IMR-90 (cell line): ENCODE measurements around the gene NDUFB5. TPM values are rescaled to one million over a fixed set of nuclear protein-coding genes. Genes with fewer than 3 reads are reported as not detected.

Experiments used
- ATAC-seq: fragments of 200-7000 bp; cut with Tn5 transposase; 2 replicates; pipeline ENCODE4 v1.9.1; 2020; ENCODE audit warnings: low read depth, mild to moderate bottlenecking, moderate library complexity
- BruUV-seq: library from RNA; stranded (reverse); fragments of 400-500 nt; replicated peaks from 2 replicates; lab custom pipeline; 2021; lab: Mats Ljungman, UMichigan
- CTCF ChIA-PET: fragments of 300-600 bp; formaldehyde crosslinking; extraction: SDS; loops from one replicate; lab custom pipeline; 2021; ENCODE audit warnings: antibody characterized with exemption; lab: Yijun Ruan, JAX
- POLR2A ChIA-PET: fragments of 300-600 bp; sonication (Branson Sonifier 250); formaldehyde crosslinking; loops from one replicate; lab custom pipeline; 2022; ENCODE audit warnings: antibody characterized with exemption; ENCODE audit not compliant: unreplicated experiment; lab: Charles Lee
- DNase-seq: peaks from one replicate; pipeline ENCODE4 v3.0.0; 2013
- H2AFZ ChIP-seq: replicated peaks from 2 replicates; pipeline ENCODE3; 2013; ENCODE audit warnings: low read length, mild to moderate bottlenecking; ENCODE audit not compliant: poor library complexity
- H2AK5ac ChIP-seq: 2 replicates; pipeline ENCODE4 v1.6.1; 2013; ENCODE audit warnings: low read depth, low read length, inconsistent platforms
- H2AK9ac ChIP-seq: replicated peaks from 2 replicates; pipeline ENCODE3; 2013; ENCODE audit warnings: mild to moderate bottlenecking, low read depth, low read length, moderate library complexity; ENCODE audit not compliant: poor library complexity
- H2BK120ac ChIP-seq: 2 replicates; pipeline ENCODE4 v1.6.1; 2013; ENCODE audit warnings: low read depth, low read length, inconsistent platforms
- H2BK15ac ChIP-seq: 3 replicates; pipeline ENCODE4 v1.6.1; 2013; ENCODE audit warnings: low read depth, low read length, inconsistent platforms
- H2BK20ac ChIP-seq: 2 replicates; pipeline ENCODE4 v1.6.1; 2013; ENCODE audit warnings: low read depth, mild to moderate bottlenecking, inconsistent platforms, low read length, moderate library complexity
- H2BK5ac ChIP-seq: 2 replicates; pipeline ENCODE4 v1.6.1; 2013; ENCODE audit warnings: mild to moderate bottlenecking, low read depth, low read length, inconsistent platforms; ENCODE audit not compliant: poor library complexity, severe bottlenecking
- H3K14ac ChIP-seq: replicated peaks from 2 replicates; pipeline ENCODE4 v1.6.1; 2013; ENCODE audit warnings: low read depth, low read length, inconsistent platforms
- H3K18ac ChIP-seq: 2 replicates; pipeline ENCODE4 v1.6.1; 2013; ENCODE audit warnings: low read depth, low read length, control low read depth
- H3K23ac ChIP-seq: 2 replicates; pipeline ENCODE4 v1.6.1; 2013; ENCODE audit warnings: low read depth, low read length, inconsistent platforms
- H3K27ac ChIP-seq: 2 replicates; pipeline ENCODE4 v1.5.1; 2013; ENCODE audit warnings: mild to moderate bottlenecking, control low read depth, low read length; ENCODE audit not compliant: insufficient read depth
- H3K27me3 ChIP-seq: 2 replicates; pipeline ENCODE4 v1.6.1; 2013; ENCODE audit warnings: low read length; ENCODE audit not compliant: control insufficient read depth, insufficient read depth
- H3K36me3 ChIP-seq: 2 replicates; pipeline ENCODE4 v1.6.1; 2013; ENCODE audit warnings: low read length, mixed read lengths; ENCODE audit not compliant: control insufficient read depth, insufficient read depth
- H3K4ac ChIP-seq: 2 replicates; pipeline ENCODE4 v1.6.1; 2013; ENCODE audit warnings: low read depth, low read length, inconsistent platforms
- H3K4me1 ChIP-seq: 2 replicates; pipeline ENCODE4 v1.6.1; 2013; ENCODE audit warnings: low read length, mixed read lengths; ENCODE audit not compliant: control insufficient read depth, insufficient read depth
- H3K4me2 ChIP-seq: 2 replicates; pipeline ENCODE4 v1.6.1; 2013; ENCODE audit warnings: low read depth, mild to moderate bottlenecking, control low read depth, low read length, moderate library complexity
- H3K4me3 ChIP-seq: 2 replicates; pipeline ENCODE4 v1.5.1; 2013; ENCODE audit warnings: low read depth, mild to moderate bottlenecking, control low read depth, low read length, moderate library complexity; ENCODE audit not compliant: insufficient read depth
- H3K56ac ChIP-seq: 2 replicates; pipeline ENCODE4 v1.6.1; 2013; ENCODE audit warnings: low read length, inconsistent platforms; ENCODE audit not compliant: insufficient read depth; ENCODE audit errors: extremely low read depth
- H3K79me1 ChIP-seq, 2 experiments: 2 replicates each; pipeline ENCODE4 v1.6.1; 2013; ENCODE audit warnings: low read length in 2 of 2, inconsistent platforms in 1 of 2, low read depth in 1 of 2
- H3K9ac ChIP-seq: 2 replicates; pipeline ENCODE4 v1.6.1; 2013; ENCODE audit warnings: low read depth, low read length, control low read depth
- H3K9me1 ChIP-seq: 2 replicates; pipeline ENCODE4 v1.6.1; 2013; ENCODE audit warnings: low read length, inconsistent platforms; ENCODE audit not compliant: insufficient read depth
- H3K9me3 ChIP-seq: 2 replicates; pipeline ENCODE4 v1.6.1; 2013; ENCODE audit warnings: low read length; ENCODE audit not compliant: control insufficient read depth, insufficient read depth
- H4K20me1 ChIP-seq: 2 replicates; pipeline ENCODE4 v1.6.1; 2013; ENCODE audit warnings: low read length, inconsistent platforms; ENCODE audit not compliant: insufficient read depth
- H4K5ac ChIP-seq: 2 replicates; pipeline ENCODE4 v1.6.1; 2013; ENCODE audit warnings: mild to moderate bottlenecking, low read depth, low read length, control low read depth
- H4K8ac ChIP-seq, 2 experiments: 2 replicates each; pipeline ENCODE4 v1.6.1; 2013; ENCODE audit warnings: low read depth in 2 of 2, low read length in 2 of 2, control low read depth in 1 of 2, inconsistent platforms in 1 of 2
- H4K91ac ChIP-seq: 2 replicates; pipeline ENCODE4 v1.6.1; 2013; ENCODE audit warnings: low read depth, low read length, inconsistent platforms; ENCODE audit not compliant: insufficient read depth
- CEBPB ChIP-seq: IDR thresholded peaks from 2 replicates; pipeline ENCODE4 v1.6.1; 2012; ENCODE audit warnings: low read depth, low read length, improper control_type of control experiment
- CHD1 ChIP-seq: IDR thresholded peaks from 2 replicates; pipeline ENCODE4 v1.6.1; 2012; ENCODE audit warnings: low read depth, low read length, improper control_type of control experiment
- FOS ChIP-seq: fragments of 150-350 bp; IDR thresholded peaks from 2 replicates; pipeline ENCODE4 v1.6.1; 2016; ENCODE audit warnings: low read depth, low read length
- MXI1 ChIP-seq: IDR thresholded peaks from 2 replicates; pipeline ENCODE4 v1.6.1; 2012; ENCODE audit warnings: low read depth, mild to moderate bottlenecking, low read length, moderate library complexity, borderline replicate concordance
- NFE2L2 ChIP-seq: fragments of 150-350 bp; IDR thresholded peaks from 2 replicates; pipeline ENCODE4 v1.6.1; 2016; ENCODE audit warnings: low read depth, mild to moderate bottlenecking, low read length
- POLR2A ChIP-seq: IDR thresholded peaks from 2 replicates; pipeline ENCODE4 v1.6.1; 2012; ENCODE audit warnings: mild to moderate bottlenecking, low read depth, low read length
- RAD21 ChIP-seq: IDR thresholded peaks from 2 replicates; pipeline ENCODE4 v1.6.1; 2012; ENCODE audit warnings: low read length, improper control_type of control experiment
- RCOR1 ChIP-seq: IDR thresholded peaks from 2 replicates; pipeline ENCODE4 v1.6.1; 2012; ENCODE audit warnings: mild to moderate bottlenecking, low read length, improper control_type of control experiment; ENCODE audit not compliant: insufficient replicate concordance
- RFX5 ChIP-seq: IDR thresholded peaks from 2 replicates; pipeline ENCODE4 v1.8.0; 2012; ENCODE audit warnings: low read depth, mild to moderate bottlenecking, low read length, moderate library complexity
- WGBS, 2 experiments: methylation state at CpG; one replicate each; pipeline versions ENCODE4 v1.1.5 to v1.1.7; 2013; ENCODE audit warnings: missing lambda C conversion rate in 2 of 2; ENCODE audit not compliant: insufficient read length in 1 of 2; ENCODE audit errors: extremely low coverage in 2 of 2; 5-methylcytosine and 5-hydroxymethylcytosine counted together
- dilution Hi-C: fragments of 300-500 bp; cut with HindIII; formaldehyde crosslinking; loops from one replicate; pipeline ENCODE4 v1.14.3; 2018; ENCODE audit warnings: low sequenced_read_pairs; ENCODE audit not compliant: unreplicated experiment
- in situ Hi-C: fragments of 300-500 bp; cut with MboI; formaldehyde crosslinking; loops from 3 replicates; pipeline ENCODE4 v1.14.3; 2019; ENCODE audit warnings: low sequenced_read_pairs, inconsistent platforms, mixed read lengths
- intact Hi-C: fragments of 100-400 bp; cut with micrococcal nuclease; formaldehyde crosslinking; loops from 2 replicates; pipeline ENCODE4 v1.10.0; 2022
- polyA plus RNA-seq, 3 experiments: library from polyadenylated mRNA; depleted of rRNA; stranded (reverse); fragments of >200 nt; gene quantifications; 2 replicates each; pipeline ENCODE4 v1.2.3, GENCODE V29; 2012; ENCODE audit warnings: low replicate concordance in 1 of 3
- total RNA-seq: library from RNA; depleted of rRNA; stranded (reverse); fragments of >200 nt; gene quantifications from 2 replicates; pipeline ENCODE4 v1.2.3, GENCODE V29; 2012
- TF ChIP-seq, protein P1 (sequence below): fragments of 150-350 bp; IDR thresholded peaks from 2 replicates; pipeline ENCODE4 v1.6.1; 2017; ENCODE audit warnings: mild to moderate bottlenecking, antibody characterized with exemption, low read length, low read depth

Gene NDUFB5
- total and polyA plus RNA-seq, 2 of the 4 experiments (the other 2 are of a cell fraction): 17.2 to 29.3 TPM

DNA sequence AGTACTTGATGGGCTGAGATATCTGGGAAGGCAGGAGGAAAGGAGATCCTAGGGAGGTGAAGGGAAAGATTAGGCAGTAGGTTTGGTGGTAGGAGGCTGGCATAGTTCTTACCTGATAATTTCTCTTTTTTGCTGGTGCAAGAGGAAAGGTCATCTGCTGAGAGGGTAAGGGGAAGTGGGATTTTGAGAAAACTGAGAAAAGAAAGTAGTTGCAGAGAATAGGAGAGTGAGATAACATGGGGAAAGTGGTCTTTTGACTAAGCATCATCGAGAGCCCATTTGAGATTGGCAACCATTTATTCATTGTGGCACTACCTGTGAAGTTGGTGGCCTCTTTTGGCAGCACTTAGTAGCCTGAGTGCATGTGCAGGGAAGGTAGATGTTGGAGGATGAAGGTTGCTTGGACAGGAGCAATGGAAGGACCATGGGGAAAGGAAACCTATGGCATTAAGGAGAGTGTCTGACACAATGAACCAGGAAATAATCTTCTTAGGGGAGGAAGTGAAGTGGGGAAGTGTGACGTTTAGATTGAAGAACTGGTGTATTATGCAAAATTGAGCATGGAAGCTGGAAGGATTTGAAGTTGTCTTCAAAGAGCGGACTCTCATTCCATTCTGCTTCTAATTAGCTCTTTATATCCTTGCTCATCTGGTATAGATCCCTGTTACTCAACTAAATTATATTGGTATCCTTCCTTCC is 26.3 kb downstream of the NDUFB5 start:
- H2BK20ac ChIP-seq: no peak overlapping the region
- no peak overlapping the region for H2BK120ac ChIP-seq
- H2AK5ac ChIP-seq: no peak overlapping the region
- dilution Hi-C loops (no loop called here), intact Hi-C loops (no loop called here), in situ Hi-C loops (no loop called here)
- no peaks in the 10 kb centered on the region for H3K79me1 ChIP-seq
- no peaks in the 10 kb centered on the region for H3K4me1 ChIP-seq
- H2AFZ ChIP-seq: no peak overlapping the region
- no peaks in the 10 kb centered on the region for H3K9me3 ChIP-seq
- H3K23ac ChIP-seq: no peak overlapping the region
- no peaks in the 10 kb centered on the region for H4K20me1 ChIP-seq
- no peak overlapping the region for H2AK9ac ChIP-seq
- no peak overlapping the region for H3K14ac ChIP-seq
- peaks cover 2% of the 10 kb centered on the region; the same call in 1 of the 2 replicates for H3K36me3 ChIP-seq
- no peak overlapping the region for H4K8ac ChIP-seq
- POLR2A ChIA-PET: no interaction called here
- ATAC-seq (no peak), DNase-seq (no peak)
- no peak overlapping the region for H3K4me2 ChIP-seq
- H3K27me3 ChIP-seq: no peaks in the 10 kb centered on the region
- H2BK5ac ChIP-seq: no peak overlapping the region
- no peak overlapping the region for H3K56ac ChIP-seq
- no peak overlapping the region for H3K27ac ChIP-seq
- H3K4ac ChIP-seq: no peak overlapping the region
- H3K9ac ChIP-seq: no peak overlapping the region
- CTCF ChIA-PET: no interaction called here
- no peaks in the 10 kb centered on the region for H3K9me1 ChIP-seq
- H4K5ac ChIP-seq: no peak overlapping the region
- no peak overlapping the region for H3K18ac ChIP-seq
- no peak overlapping the region for H3K4me3 ChIP-seq
- no peak overlapping the region for H4K91ac ChIP-seq
- WGBS, 2 experiments: 73 to 100% methylated on average over 1 of the region's 3 CpGs
- TF ChIP-seq CEBPB (no peak), RAD21 (no peak), MXI1 (no peak), FOS (no peak), POLR2A (no peak), RCOR1 (no peak), NFE2L2 (no peak), RFX5 (no peak), CHD1 (no peak)
- TF ChIP-seq, protein P1, sequence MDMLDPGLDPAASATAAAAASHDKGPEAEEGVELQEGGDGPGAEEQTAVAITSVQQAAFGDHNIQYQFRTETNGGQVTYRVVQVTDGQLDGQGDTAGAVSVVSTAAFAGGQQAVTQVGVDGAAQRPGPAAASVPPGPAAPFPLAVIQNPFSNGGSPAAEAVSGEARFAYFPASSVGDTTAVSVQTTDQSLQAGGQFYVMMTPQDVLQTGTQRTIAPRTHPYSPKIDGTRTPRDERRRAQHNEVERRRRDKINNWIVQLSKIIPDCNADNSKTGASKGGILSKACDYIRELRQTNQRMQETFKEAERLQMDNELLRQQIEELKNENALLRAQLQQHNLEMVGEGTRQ: no peak
- no peak overlapping the region for H2BK15ac ChIP-seq
- no TSS peak for BruUV-seq
